ENCODE data around the gene PCNA.
"Not testable (repeated sequence)": the region's sequence is repeated elsewhere in the genome, so short reads cannot be mapped to it uniquely, and the experiment has no call there.

PCNA gene

GRCh38 chr20:5080384-5080877 lies 39.3 kb downstream of the PCNA start:
- no peak for DNase-seq (ENCODE audit: low spot score)
- TF ChIP-seq CTCF (IDR thresholded peaks at IDR 0.05; ENCODE audit: extremely low read depth, insufficient read depth, missing control alignments): no peak
- in situ Hi-C loops (cut with MboI; ENCODE audit: low pct_unique_long_range_greater_than_20kb, low sequenced_read_pairs, unreplicated experiment): loop anchor here (25.0 kb wide), 1 partner anchor 468 kb away; no protein-coding TSS in a partner anchor

DNA sequence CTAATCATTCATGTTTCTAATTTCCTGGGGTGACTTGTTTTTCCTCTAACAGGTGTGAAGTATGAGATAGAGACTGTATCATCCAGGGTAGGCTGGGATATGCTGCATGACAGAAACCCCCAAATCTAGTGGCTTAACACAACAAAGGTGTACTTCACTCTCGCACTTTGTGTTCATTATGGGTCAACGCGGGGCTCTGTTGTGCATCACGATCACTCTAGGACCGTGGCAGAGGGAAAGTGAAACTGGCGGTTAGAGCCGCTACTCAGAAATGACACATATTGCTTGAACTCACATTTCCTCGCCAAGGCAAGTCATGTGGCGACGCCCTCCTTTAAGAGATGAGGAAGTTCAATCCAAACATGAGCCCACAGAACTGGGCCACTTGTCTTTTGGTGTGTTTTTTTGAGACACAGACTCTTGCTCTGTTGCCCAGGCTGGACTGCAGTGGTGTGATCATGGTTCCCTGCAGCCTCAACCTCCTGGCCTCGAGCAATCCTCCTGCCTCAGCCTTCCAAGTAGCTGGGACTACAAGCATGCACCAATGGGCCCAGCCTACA lies 41.3 kb downstream of the PCNA start:
- TF ChIP-seq CTCF (IDR thresholded peaks at IDR 0.05; ENCODE audit: extremely low read depth, insufficient read depth, missing control alignments): no peak
- in situ Hi-C loops (cut with MboI; ENCODE audit: low pct_unique_long_range_greater_than_20kb, low sequenced_read_pairs, unreplicated experiment): loop anchor here (25.0 kb wide), 1 partner anchor 466 kb away; no protein-coding TSS in a partner anchor
- DNase-seq (ENCODE audit: low spot score): peak; percentile 84

- in situ Hi-C loops (cut with MboI; ENCODE audit: low pct_unique_long_range_greater_than_20kb, low sequenced_read_pairs, unreplicated experiment): loop anchor here (25.0 kb wide), 1 partner anchor 466 kb away; no protein-coding TSS in a partner anchor
- no peak for TF ChIP-seq CTCF (IDR thresholded peaks at IDR 0.05; ENCODE audit: extremely low read depth, insufficient read depth, missing control alignments)
- DNase-seq (ENCODE audit: low spot score): no peak
Measured at GRCh38 chr20:5077761-5078387, 41.9 kb downstream of the PCNA start.

DNA sequence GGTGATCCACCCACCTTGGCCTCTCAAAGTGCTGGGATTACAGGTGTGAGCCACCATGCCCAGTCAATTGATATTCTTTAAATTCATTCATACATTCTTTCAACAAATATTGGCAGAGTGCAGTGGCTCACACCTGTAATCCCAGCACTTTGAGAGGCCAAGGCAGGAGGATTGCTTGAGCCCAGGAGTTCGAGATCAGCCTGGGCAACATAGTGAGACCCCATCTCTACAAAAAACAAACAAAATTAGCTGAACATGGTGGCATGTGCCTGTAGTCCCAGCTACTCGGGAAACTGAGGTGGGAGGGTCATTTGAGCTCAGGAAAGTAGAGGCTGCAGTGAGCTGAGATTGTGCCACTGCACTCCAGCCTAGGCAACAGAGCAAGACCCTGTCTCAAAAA lies 42.8 kb downstream of the PCNA start:
- in situ Hi-C loops (cut with MboI; ENCODE audit: low pct_unique_long_range_greater_than_20kb, low sequenced_read_pairs, unreplicated experiment): loop anchor here (25.0 kb wide), 1 partner anchor 465 kb away; no protein-coding TSS in a partner anchor
- DNase-seq (ENCODE audit: low spot score): not testable (repeated sequence)

DNA sequence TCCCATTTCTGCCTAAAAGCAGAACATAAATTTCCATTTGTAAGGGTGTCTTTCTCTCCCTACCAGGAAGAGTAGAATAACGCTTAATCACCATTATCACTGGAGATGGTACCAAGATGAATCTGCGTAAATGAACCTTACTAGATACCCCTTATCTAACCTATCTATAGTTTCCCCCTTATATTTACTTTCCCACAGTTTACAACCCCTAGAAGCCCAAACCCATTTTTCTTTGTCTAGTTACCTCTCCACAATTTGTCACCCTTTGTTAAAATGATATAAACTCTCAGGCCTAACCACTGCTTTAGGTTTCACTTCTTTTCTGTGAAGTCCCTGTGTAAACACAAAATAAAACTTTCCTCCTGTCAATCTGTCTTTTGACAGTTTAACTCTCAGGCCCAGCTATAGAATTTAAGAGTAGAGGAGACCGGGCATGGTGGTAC lies 45.5 kb downstream of the PCNA start:
- in situ Hi-C loops (cut with MboI; ENCODE audit: low pct_unique_long_range_greater_than_20kb, low sequenced_read_pairs, unreplicated experiment): no loop called here
- peak; percentile 48 for DNase-seq (ENCODE audit: low spot score)
- no peak for TF ChIP-seq CTCF (IDR thresholded peaks at IDR 0.05; ENCODE audit: extremely low read depth, insufficient read depth, missing control alignments)

- no peak for DNase-seq (ENCODE audit: low spot score)
- no peak for TF ChIP-seq CTCF (IDR thresholded peaks at IDR 0.05; ENCODE audit: extremely low read depth, insufficient read depth, missing control alignments)
- in situ Hi-C loops (cut with MboI; ENCODE audit: low pct_unique_long_range_greater_than_20kb, low sequenced_read_pairs, unreplicated experiment): no loop called here
Measured at GRCh38 chr20:5073660-5074231, 46.0 kb downstream of the PCNA start.

All from GM13977 (cell line).